Lower leg skin (tissue), 3 donors: Measurements from ENCODE around the gene ABCA6.

Experiments used
- POLR2A ChIP-seq, 2 donors: fragments of 450-650 bp; IDR thresholded peaks; one replicate each; pipeline ENCODE4 v1.6.1; 2016 to 2017; ENCODE audit warnings: antibody characterized with exemption in 2 of 2, mild to moderate bottlenecking in 1 of 2, moderate library complexity in 1 of 2
- TF ChIP-seq, protein P1 (sequence below), 3 donors: fragments of 450-650 bp; IDR thresholded peaks; one replicate each; pipeline ENCODE4 v1.5.1; 2016; ENCODE audit warnings: antibody characterized with exemption in 3 of 3, mild to moderate bottlenecking in 3 of 3, moderate library complexity in 2 of 3

DNA sequence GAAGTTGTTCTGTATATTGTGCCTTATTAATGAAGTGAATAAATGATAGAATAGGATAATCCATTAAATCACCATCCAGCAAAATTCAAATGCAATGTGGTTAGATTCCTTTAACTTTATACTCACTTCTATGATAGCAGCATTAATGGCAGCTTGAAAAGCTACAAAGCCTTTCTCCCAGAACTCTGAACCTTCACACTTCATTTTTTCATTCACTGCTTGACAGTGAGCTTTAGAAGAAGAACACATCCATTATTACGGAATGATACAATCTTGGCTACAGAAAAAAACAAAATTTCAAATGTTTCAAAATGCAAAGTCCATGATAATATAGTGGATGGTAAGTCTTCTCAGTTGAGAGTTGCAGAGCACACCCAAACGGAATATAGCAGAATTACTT is 97.3 kb downstream of the ABCA6 start:
- TF ChIP-seq, protein P1, sequence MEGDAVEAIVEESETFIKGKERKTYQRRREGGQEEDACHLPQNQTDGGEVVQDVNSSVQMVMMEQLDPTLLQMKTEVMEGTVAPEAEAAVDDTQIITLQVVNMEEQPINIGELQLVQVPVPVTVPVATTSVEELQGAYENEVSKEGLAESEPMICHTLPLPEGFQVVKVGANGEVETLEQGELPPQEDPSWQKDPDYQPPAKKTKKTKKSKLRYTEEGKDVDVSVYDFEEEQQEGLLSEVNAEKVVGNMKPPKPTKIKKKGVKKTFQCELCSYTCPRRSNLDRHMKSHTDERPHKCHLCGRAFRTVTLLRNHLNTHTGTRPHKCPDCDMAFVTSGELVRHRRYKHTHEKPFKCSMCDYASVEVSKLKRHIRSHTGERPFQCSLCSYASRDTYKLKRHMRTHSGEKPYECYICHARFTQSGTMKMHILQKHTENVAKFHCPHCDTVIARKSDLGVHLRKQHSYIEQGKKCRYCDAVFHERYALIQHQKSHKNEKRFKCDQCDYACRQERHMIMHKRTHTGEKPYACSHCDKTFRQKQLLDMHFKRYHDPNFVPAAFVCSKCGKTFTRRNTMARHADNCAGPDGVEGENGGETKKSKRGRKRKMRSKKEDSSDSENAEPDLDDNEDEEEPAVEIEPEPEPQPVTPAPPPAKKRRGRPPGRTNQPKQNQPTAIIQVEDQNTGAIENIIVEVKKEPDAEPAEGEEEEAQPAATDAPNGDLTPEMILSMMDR (IDR thresholded peaks at IDR 0.05) = no peak
- no peak for TF ChIP-seq POLR2A (IDR thresholded peaks at IDR 0.05)
